Mononuclear cell (primary cell): ENCODE data around the gene GMPPA. TPM values are rescaled to one million over a fixed set of nuclear protein-coding genes. Genes with fewer than 3 reads are reported as not detected.

ENCODE experiments used
- H3K27me3 ChIP-seq: 2 replicates; pipeline ENCODE4 v1.6.0; 2011; ENCODE audit warnings: low read length, control low read depth; ENCODE audit not compliant: insufficient read depth
- H3K4me1 ChIP-seq: 2 replicates; pipeline ENCODE4 v1.5.1; 2011; ENCODE audit warnings: mild to moderate bottlenecking, low read length, control low read depth; ENCODE audit not compliant: insufficient read depth
- H3K4me3 ChIP-seq: 2 replicates; pipeline ENCODE4 v1.5.1; 2011; ENCODE audit warnings: mild to moderate bottlenecking, low read length, moderate library complexity
- H3K9me3 ChIP-seq: 2 replicates; pipeline ENCODE4 v1.5.1; 2011; ENCODE audit warnings: low read depth, mild to moderate bottlenecking, control low read depth, low read length
- total RNA-seq: library from RNA; depleted of rRNA; stranded (reverse); fragments of >200 nt; gene quantifications from one replicate; pipeline ENCODE4 v1.2.3, GENCODE V29; 2012

Gene GMPPA
- total RNA-seq, 1 donor: 12.0 TPM

GRCh38 chr2:219526320-219527075, 27.8 kb downstream of the GMPPA start:
- Histone ChIP-seq H3K9me3 (no peaks in the 10 kb centered on the region), H3K4me1 (no peaks in the 10 kb centered on the region), H3K27me3 (peaks cover 55% of the 10 kb centered on the region), H3K4me3 (no peak overlapping the region)

DNA sequence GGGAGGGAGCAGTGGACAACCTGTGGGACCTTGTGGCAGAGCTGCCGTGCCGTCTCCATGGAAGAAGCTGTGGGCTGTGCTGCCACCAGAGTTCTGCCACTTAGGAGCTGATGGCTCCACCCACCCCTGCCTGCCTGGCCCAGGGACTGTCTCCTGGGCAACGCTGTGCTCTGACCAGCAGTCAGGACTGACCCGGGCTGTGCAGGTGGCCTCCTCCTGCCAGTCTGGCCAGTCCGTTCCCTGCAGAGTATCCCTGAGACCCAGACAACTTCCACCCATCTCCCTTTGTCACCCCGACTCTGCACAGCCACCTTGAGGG, 28.3 kb downstream of the GMPPA start:
- Histone ChIP-seq H3K4me1 (no peaks in the 10 kb centered on the region), H3K4me3 (no peak overlapping the region), H3K27me3 (peaks cover 49% of the 10 kb centered on the region), H3K9me3 (no peaks in the 10 kb centered on the region)

- Histone ChIP-seq H3K27me3 (peaks cover 48% of the 10 kb centered on the region), H3K9me3 (no peaks in the 10 kb centered on the region), H3K4me3 (no peak overlapping the region), H3K4me1 (no peaks in the 10 kb centered on the region)
Observed at GRCh38 chr2:219527472-219527871, 28.8 kb downstream of the GMPPA start.

DNA sequence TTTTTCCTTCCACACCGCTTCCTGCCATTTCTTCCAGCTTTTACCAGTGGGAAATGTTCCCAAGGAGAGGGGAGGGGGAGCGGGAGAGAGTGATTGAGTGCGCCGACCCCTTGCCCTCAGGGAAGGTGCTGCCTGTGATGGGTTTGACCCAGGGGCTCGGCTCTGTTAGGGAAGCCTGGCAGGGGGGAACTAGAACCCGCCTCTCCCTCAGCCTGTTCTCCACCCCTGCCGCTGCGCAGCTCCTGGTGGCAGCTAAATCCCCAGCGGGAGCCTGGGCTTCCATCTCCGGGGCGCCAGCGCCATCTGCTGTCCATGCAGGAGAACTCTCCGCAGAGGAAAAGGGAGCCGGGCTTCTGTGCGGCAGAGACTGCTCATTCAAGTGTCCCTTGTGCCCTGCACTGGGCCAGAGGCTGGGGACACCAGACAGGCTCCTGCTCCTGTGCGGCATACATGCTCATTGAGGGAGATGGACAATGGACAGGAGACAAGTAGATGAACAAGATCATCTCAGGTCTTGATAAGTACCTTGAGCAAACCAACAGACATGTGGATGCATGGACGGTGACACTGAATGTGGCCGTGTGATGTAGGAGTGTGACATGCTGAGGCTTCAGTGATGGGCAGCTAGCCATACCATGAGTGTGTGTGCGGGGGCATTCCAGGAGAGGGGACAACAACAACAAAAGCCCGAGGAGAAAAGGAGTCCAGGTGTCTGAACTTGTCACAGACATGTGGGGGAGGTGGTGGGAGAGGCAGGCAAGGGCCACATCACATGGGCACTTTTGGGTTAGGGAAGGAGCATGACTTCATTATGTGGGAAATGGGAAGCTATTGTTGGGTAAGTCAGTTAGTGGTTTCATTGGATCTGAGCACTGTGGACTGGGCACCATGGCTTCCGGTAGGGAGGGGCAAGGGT, 31.6 kb downstream of the GMPPA start:
- H3K27me3 ChIP-seq: peaks cover 25% of the 10 kb centered on the region
- no peaks in the 10 kb centered on the region for H3K9me3 ChIP-seq
- H3K4me3 ChIP-seq: no peak overlapping the region
- no peaks in the 10 kb centered on the region for H3K4me1 ChIP-seq

DNA sequence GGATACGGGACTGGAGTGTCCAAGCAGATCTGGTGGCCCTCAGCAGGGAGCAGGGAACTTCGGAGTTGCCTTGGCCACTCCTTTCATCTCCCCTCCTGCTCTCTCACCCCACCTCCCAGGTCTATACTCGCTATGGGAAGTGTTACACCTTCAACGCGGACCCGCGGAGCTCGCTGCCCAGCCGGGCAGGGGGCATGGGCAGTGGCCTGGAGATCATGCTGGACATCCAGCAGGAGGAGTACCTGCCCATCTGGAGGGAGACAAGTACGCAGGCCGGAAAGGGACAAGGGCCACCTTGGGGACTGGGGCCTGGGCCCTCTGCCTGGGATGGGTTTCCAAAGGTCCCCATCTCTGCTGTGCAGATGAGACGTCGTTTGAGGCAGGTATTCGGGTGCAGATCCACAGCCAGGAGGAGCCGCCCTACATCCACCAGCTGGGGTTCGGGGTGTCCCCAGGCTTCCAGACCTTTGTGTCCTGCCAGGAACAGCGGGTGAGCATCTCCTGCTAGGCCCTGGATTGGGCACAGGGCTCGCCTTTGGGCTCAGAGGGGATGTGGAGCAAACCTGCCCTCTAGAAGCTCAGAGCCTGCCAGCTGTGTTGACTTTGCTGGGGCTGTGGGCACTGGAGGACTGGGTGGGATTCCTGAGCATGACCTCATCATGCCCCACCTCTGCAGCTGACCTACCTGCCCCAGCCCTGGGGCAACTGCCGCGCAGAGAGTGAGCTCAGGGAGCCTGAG, 33.1 kb downstream of the GMPPA start:
- Histone ChIP-seq H3K4me3 (no peak overlapping the region), H3K9me3 (no peaks in the 10 kb centered on the region), H3K27me3 (peaks cover 21% of the 10 kb centered on the region), H3K4me1 (no peaks in the 10 kb centered on the region)

DNA sequence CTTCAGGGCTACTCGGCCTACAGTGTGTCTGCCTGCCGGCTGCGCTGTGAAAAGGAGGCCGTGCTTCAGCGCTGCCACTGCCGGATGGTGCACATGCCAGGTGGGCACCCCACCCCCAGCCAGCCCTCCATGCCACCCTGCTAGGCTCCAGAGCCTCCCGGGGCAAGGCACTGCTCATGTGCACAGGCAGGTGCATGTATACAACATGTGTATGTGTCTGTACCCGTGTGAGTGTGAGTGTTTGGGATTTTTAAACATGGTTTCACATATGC, 33.6 kb downstream of the GMPPA start:
- no peak overlapping the region for H3K4me3 ChIP-seq
- no peaks in the 10 kb centered on the region for H3K4me1 ChIP-seq
- no peaks in the 10 kb centered on the region for H3K9me3 ChIP-seq
- peaks cover 21% of the 10 kb centered on the region for H3K27me3 ChIP-seq

GRCh38 chr2:219533930-219534661, 35.4 kb downstream of the GMPPA start:
- Histone ChIP-seq H3K4me3 (no peak overlapping the region), H3K27me3 (peaks cover 14% of the 10 kb centered on the region), H3K4me1 (no peaks in the 10 kb centered on the region), H3K9me3 (no peaks in the 10 kb centered on the region)

DNA sequence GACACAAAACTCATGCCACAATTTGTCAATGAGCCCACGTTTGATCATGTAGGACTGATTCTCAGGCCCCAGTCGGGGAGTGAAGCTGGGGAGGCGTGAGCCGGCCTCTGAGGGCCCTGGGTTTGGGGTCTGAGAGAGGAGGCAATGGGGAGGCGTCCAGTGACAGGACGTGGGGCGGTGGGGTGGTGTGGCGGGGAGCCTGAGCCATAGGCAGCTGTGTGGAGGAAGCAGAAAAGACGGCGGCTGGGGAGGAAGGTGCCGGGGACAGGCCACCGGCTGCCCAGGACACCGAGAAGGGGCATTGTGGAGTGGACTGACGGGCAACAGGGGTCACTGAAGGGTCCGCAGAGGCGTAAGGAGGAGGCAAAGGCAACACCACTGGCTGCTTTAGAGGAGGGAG, 37.7 kb downstream of the GMPPA start:
- Histone ChIP-seq H3K4me3 (no peak overlapping the region), H3K4me1 (peaks cover 1% of the 10 kb centered on the region), H3K27me3 (no peaks in the 10 kb centered on the region), H3K9me3 (no peaks in the 10 kb centered on the region)

GRCh38 chr2:219536967-219537366, 38.3 kb downstream of the GMPPA start:
- H3K27me3 ChIP-seq: peaks cover 2% of the 10 kb centered on the region
- peaks cover 6% of the 10 kb centered on the region for H3K4me1 ChIP-seq
- no peaks in the 10 kb centered on the region for H3K9me3 ChIP-seq
- H3K4me3 ChIP-seq: no peak overlapping the region

- Histone ChIP-seq H3K27me3 (peaks cover 11% of the 10 kb centered on the region), H3K4me3 (no peak overlapping the region), H3K4me1 (peaks cover 16% of the 10 kb centered on the region), H3K9me3 (no peaks in the 10 kb centered on the region)
Observed at GRCh38 chr2:219537657-219538488, 39.2 kb downstream of the GMPPA start.

DNA sequence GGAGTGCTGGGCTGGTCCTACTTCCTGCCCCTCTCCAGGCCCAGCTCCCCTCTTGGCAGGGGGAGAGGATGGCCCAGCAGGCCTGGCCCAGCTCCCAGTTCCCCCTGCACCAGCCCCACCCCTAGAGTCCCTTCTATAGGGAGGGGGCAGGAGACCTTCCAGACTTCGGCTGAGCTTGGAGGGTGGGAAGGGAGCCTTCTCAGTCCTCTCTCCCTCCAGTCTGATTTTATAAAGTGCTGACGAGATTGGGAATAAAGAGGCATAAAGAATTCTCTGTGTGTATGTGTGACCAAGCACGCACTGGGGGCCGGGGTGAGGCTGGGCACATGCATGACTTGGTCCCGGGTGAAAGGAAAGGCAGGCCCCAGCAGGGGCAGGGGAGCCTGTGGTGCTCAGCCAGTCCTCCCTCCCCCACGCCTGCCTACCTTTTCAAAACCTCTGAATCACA, 39.8 kb downstream of the GMPPA start:
- Histone ChIP-seq H3K4me3 (no peak overlapping the region), H3K27me3 (peaks cover 12% of the 10 kb centered on the region), H3K4me1 (peaks cover 22% of the 10 kb centered on the region), H3K9me3 (no peaks in the 10 kb centered on the region)

DNA sequence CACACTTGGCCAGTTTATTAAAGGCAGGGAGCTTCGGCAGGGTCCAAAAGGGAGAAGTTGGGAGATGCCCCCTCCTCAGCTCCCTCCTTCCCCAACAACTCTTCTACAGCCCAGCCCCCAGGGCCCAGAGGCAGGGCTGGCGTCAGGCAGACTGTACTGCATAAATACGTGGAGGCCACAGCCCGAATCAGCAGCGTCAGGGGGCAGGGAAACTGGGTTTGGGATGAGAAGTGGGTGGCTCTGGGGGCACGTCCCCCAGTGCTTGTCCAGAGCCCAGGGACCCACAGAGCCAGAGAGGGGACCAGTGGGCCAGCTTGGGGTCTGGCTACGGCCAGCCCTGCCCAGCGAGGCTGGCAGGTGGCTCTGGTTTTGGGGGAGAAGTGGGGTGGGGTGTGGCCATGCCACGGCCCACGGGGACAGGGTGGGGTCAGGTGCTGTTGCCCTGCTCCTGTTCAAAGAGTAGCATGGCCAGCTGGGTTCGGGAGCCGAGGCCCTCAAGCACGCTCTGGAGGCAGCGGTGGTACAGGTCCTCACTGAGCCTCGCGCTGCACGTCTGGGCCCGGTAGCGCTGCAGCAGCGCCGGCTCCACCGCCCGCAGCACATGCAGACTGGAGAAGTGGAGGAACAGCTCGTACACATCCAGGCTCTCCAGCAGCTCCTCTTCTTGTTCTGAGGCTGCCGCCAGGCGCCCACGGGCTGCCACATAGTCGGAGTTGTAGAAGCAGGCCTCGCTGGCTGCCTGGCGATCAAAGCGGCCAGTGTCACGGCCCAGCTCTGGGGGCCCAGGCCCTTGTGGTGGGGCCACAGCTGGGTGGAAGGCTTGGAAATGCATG, 40.5 kb downstream of the GMPPA start:
- Histone ChIP-seq H3K4me3 (no peak overlapping the region), H3K9me3 (no peaks in the 10 kb centered on the region), H3K27me3 (peaks cover 13% of the 10 kb centered on the region), H3K4me1 (peaks cover 28% of the 10 kb centered on the region)

GRCh38 chr2:219539926-219540678, 41.4 kb downstream of the GMPPA start:
- Histone ChIP-seq H3K4me1 (peaks cover 32% of the 10 kb centered on the region), H3K9me3 (no peaks in the 10 kb centered on the region), H3K4me3 (no peak overlapping the region), H3K27me3 (peaks cover 21% of the 10 kb centered on the region)
